HepG2 (cell line): ENCODE results near the gene FYTTD1. TPM values are rescaled to one million over a fixed set of nuclear protein-coding genes. Genes with fewer than 3 reads are reported as not detected.

Experiments used
- ATAC-seq: fragments of 200-7000 bp; cut with Tn5 transposase; 3 replicates; pipeline ENCODE4 v1.9.1; 2020; ENCODE audit warnings: mild to moderate bottlenecking, moderate library complexity
- BruUV-seq: library from RNA; stranded (reverse); fragments of 400-500 nt; replicated peaks from 2 replicates; lab custom pipeline; 2021; lab: Mats Ljungman, UMichigan
- CTCF ChIA-PET: fragments of 300-600 bp; formaldehyde crosslinking; extraction: SDS; loops from one replicate; lab custom pipeline; 2021; ENCODE audit warnings: low total read pairs, inconsistent platforms, low intra/inter-chr PET ratio; lab: Yijun Ruan, JAX
- POLR2A ChIA-PET: fragments of 350-600 bp; sonication (Branson Sonifier 250); formaldehyde crosslinking; loops from one replicate; lab custom pipeline; 2020; ENCODE audit warnings: antibody characterized with exemption, inconsistent platforms; lab: Yijun Ruan, JAX
- DNase-seq: peaks from one replicate; pipeline ENCODE4 v3.0.0-alpha.2; 2015; ENCODE audit warnings: low spot score
- FAIRE-seq: peaks from 3 replicates; lab custom pipeline; 2011; peaks lifted over from hg19 to GRCh38; lab: Jason Lieb, UNC
- H2AFZ ChIP-seq: one replicate; pipeline ENCODE4 v1.6.1; 2011; ENCODE audit warnings: low read length, inconsistent platforms
- H3K27ac ChIP-seq: fragments of 300-600 bp; 3 replicates; pipeline ENCODE4 v1.8.0; 2011; ENCODE audit warnings: mixed run types, mild to moderate bottlenecking, mixed read lengths, low read length, inconsistent platforms; ENCODE audit not compliant: insufficient read depth; ENCODE audit errors: extremely low read length
- H3K27me3 ChIP-seq, 2 experiments: fragments of 200-600 bp in 1 of 2; 2 replicates in 1 of 2; 3 replicates in 1 of 2; pipeline versions ENCODE4 v1.6.0 to v1.8.0; 2011; ENCODE audit warnings: low read length in 2 of 2, mild to moderate bottlenecking in 2 of 2, moderate library complexity in 2 of 2, inconsistent platforms in 1 of 2; ENCODE audit not compliant: insufficient read depth in 2 of 2, control insufficient read depth in 1 of 2
- H3K36me3 ChIP-seq, 2 experiments: fragments of 200-600 bp in 1 of 2; replicated peaks in 1 of 2; 2 replicates in 1 of 2; 3 replicates in 1 of 2; pipeline versions ENCODE4 v1.5.1 to v1.8.0; 2011; ENCODE audit warnings: low read length in 2 of 2, inconsistent platforms in 1 of 2; ENCODE audit not compliant: insufficient read depth in 2 of 2, control insufficient read depth in 1 of 2
- H3K4me1 ChIP-seq: 2 replicates; pipeline ENCODE4 v1.5.1; 2012; ENCODE audit warnings: low read length, inconsistent platforms; ENCODE audit not compliant: insufficient read depth
- H3K4me2 ChIP-seq: 2 replicates; pipeline ENCODE4 v1.6.0; 2011; ENCODE audit warnings: low read depth, low read length, inconsistent platforms
- H3K4me3 ChIP-seq, 3 experiments: fragments of 200-600 bp in 1 of 3; sonication (generic), shearing (Covaris generic) in 1 of 3; replicated peaks in 1 of 3; 2 replicates each; pipeline ENCODE4 v1.5.1; 2011 to 2016; ENCODE audit warnings: low read length in 3 of 3, inconsistent platforms in 2 of 3, low read depth in 2 of 3, mild to moderate bottlenecking in 2 of 3, control low read depth in 1 of 3, mixed read lengths in 1 of 3; ENCODE audit not compliant: insufficient read depth in 1 of 3
- H3K79me2 ChIP-seq: one replicate; pipeline ENCODE4 v1.6.1; 2011; ENCODE audit warnings: low read length, inconsistent platforms; ENCODE audit not compliant: insufficient read depth
- H3K9ac ChIP-seq: 2 replicates; pipeline ENCODE4 v1.6.0; 2011; ENCODE audit warnings: mild to moderate bottlenecking, low read depth, low read length, inconsistent platforms; ENCODE audit not compliant: insufficient read depth
- H3K9me3 ChIP-seq: 2 replicates; pipeline ENCODE4 v1.5.1; 2012; ENCODE audit warnings: mild to moderate bottlenecking, low read length
- H4K20me1 ChIP-seq: 2 replicates; pipeline ENCODE4 v1.6.0; 2011; ENCODE audit warnings: inconsistent platforms, mild to moderate bottlenecking, low read length, moderate library complexity; ENCODE audit not compliant: insufficient read depth
- ARNTL ChIP-seq: sonication (generic); formaldehyde crosslinking; IDR thresholded peaks from 2 replicates; pipeline ENCODE4 v1.4.0; 2020; ENCODE audit warnings: mild to moderate bottlenecking, missing genetic modification reagents
- DNMT1 ChIP-seq: sonication (generic); formaldehyde crosslinking; IDR thresholded peaks from 2 replicates; pipeline ENCODE4 v1.5.1; 2020; ENCODE audit warnings: mild to moderate bottlenecking, missing genetic modification reagents
- DNMT3B ChIP-seq: conservative IDR thresholded peaks from 2 replicates; pipeline ENCODE4 v1.6.1; 2016; ENCODE audit warnings: missing biosample characterization, control low read depth
- GABPB1 ChIP-seq: IDR thresholded peaks from 2 replicates; pipeline ENCODE4 v1.6.1; 2016; ENCODE audit warnings: mild to moderate bottlenecking, missing genetic modification reagents, moderate library complexity, missing compliant biosample characterization
- IRX3 ChIP-seq: sonication (generic); formaldehyde crosslinking; IDR thresholded peaks from 2 replicates; pipeline ENCODE4 v1.8.1; 2023; ENCODE audit warnings: mild to moderate bottlenecking, low read depth, missing genetic modification reagents, borderline replicate concordance
- JUNB ChIP-seq: sonication (generic); formaldehyde crosslinking; IDR thresholded peaks from 2 replicates; pipeline ENCODE4 v1.8.0; 2022; ENCODE audit warnings: missing genetic modification reagents, mild to moderate bottlenecking, borderline replicate concordance
- NFE2L2 ChIP-seq: fragments of 150-350 bp; IDR thresholded peaks from 2 replicates; pipeline ENCODE4 v1.6.1; 2014; ENCODE audit warnings: low read length
- PTBP1 ChIP-seq: fragments of 200-400 bp; formaldehyde crosslinking; IDR thresholded peaks from 2 replicates; pipeline ENCODE4 v1.6.1; 2018; ENCODE audit warnings: low read length, low read depth; ENCODE audit not compliant: poor library complexity, severe bottlenecking
- U2AF2 ChIP-seq: fragments of 200-400 bp; formaldehyde crosslinking; IDR thresholded peaks from 2 replicates; pipeline ENCODE4 v1.6.1; 2017; ENCODE audit warnings: low read depth, mild to moderate bottlenecking, low read length
- ZFP62 ChIP-seq: sonication (generic); formaldehyde crosslinking; IDR thresholded peaks from 2 replicates; pipeline ENCODE4 v1.4.0; 2020; ENCODE audit warnings: missing genetic modification reagents
- ZNF256 ChIP-seq: sonication (generic); formaldehyde crosslinking; conservative IDR thresholded peaks from 2 replicates; pipeline ENCODE4 v1.4.0; 2020; ENCODE audit warnings: missing genetic modification reagents
- WGBS: methylation state at CpG from one replicate; pipeline ENCODE4 v1.1.6; 2017; ENCODE audit warnings: low lambda C conversion rate; 5-methylcytosine and 5-hydroxymethylcytosine counted together
- in situ Hi-C: cut with HindIII; loops from 2 replicates; pipeline ENCODE4 v1.10.0; 2017; ENCODE audit warnings: low pct_unique_long_range_greater_than_20kb; ENCODE audit not compliant: extremely low pct_ligation_motif_present
- intact Hi-C: fragments of 100-400 bp; cut with micrococcal nuclease; formaldehyde crosslinking; loops from one replicate; pipeline ENCODE4 v1.10.0; 2022; ENCODE audit not compliant: unreplicated experiment
- polyA plus RNA-seq, 8 experiments: library from polyadenylated mRNA; depleted of rRNA in 3 of 8; stranded (reverse) in 7 of 8; unstranded in 1 of 8; fragments of >200 nt; fragmentation: Illumina TruSeq in 4 of 8; extraction: Trizol in 4 of 8; gene quantifications; 2 replicates each; pipeline versions ENCODE4 v1.2.1 to v1.2.3, GENCODE V29; 2011 to 2016; ENCODE audit warnings: low read depth in 4 of 8, missing spikeins in 1 of 8, mixed read lengths in 1 of 8; ENCODE audit not compliant: insufficient read depth in 1 of 8
- total RNA-seq, 5 experiments: library from RNA; depleted of rRNA; stranded (reverse); fragments of >200 nt; fragmentation: Illumina TruSeq; extraction: Trizol; gene quantifications; 2 replicates each; pipeline ENCODE4 v1.2.3, GENCODE V29; 2016; ENCODE audit warnings: low read depth in 1 of 5
- TF ChIP-seq, protein P1 (sequence below): sonication (generic); formaldehyde crosslinking; IDR thresholded peaks from 2 replicates; pipeline ENCODE4 v1.4.0; 2020; ENCODE audit warnings: mild to moderate bottlenecking, missing genetic modification reagents

FYTTD1 gene
- total and polyA plus RNA-seq, 2 of the 13 experiments (the other 11 are each of a cell fraction or from before 2014, with no cell fraction given) = 6.5 to 28.8 TPM

DNA sequence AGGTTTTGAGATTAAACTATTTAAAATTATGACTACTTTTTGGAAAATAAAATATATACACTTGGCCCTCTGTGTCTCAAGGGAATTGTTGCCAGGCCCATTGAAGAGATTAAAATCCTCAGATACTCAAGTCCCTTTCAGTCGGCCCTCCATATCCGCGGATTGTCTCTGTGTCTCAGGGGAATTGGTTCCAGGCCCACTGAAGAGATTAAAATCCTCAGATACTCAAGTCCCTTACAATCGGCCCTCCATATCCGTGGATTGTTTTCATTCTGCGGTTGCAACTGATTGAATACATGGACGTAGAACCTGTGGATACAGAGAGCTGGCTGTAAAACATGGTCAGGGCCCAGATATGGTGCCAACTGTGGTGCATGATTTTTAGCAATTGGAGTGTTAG lies 25.6 kb downstream of the FYTTD1 start:
- no peak overlapping the region for H3K27ac ChIP-seq
- FAIRE-seq = no peak
- no peak for TF ChIP-seq PTBP1
- no peak for TF ChIP-seq ZNF256 (CRISPR knock-in tag)
- TF ChIP-seq ZFP62 (CRISPR knock-in tag) = no peak
- TF ChIP-seq U2AF2 = no peak
- TF ChIP-seq DNMT3B (CRISPR knock-in tag) = no peak
- no peak for TF ChIP-seq JUNB
- no peak for TF ChIP-seq IRX3 (CRISPR knock-in tag)
- TF ChIP-seq, protein P1, sequence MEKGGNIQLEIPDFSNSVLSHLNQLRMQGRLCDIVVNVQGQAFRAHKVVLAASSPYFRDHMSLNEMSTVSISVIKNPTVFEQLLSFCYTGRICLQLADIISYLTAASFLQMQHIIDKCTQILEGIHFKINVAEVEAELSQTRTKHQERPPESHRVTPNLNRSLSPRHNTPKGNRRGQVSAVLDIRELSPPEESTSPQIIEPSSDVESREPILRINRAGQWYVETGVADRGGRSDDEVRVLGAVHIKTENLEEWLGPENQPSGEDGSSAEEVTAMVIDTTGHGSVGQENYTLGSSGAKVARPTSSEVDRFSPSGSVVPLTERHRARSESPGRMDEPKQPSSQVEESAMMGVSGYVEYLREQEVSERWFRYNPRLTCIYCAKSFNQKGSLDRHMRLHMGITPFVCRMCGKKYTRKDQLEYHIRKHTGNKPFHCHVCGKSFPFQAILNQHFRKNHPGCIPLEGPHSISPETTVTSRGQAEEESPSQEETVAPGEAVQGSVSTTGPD (CRISPR knock-in tag) = no peak
- no peak for TF ChIP-seq ARNTL
- TF ChIP-seq NFE2L2 = no peak
- no peak for TF ChIP-seq DNMT1
- no peak for TF ChIP-seq GABPB1 (CRISPR knock-in tag)
- TF ChIP-seq, all 625 proteins: peak for 0
- H3K4me2 ChIP-seq = no peak overlapping the region
- in situ Hi-C loops = no loop called here
- no peaks in the 10 kb centered on the region for H3K79me2 ChIP-seq
- intact Hi-C loops = no loop called here
- WGBS = 95% methylated on average over 7 of the region's 7 CpGs
- H2AFZ ChIP-seq = no peak overlapping the region
- peaks cover 4% of the 10 kb centered on the region; the same call in 1 of the 2 replicates for H3K9me3 ChIP-seq
- no peaks in the 10 kb centered on the region for H3K27me3 ChIP-seq
- no peak overlapping the region for H3K4me3 ChIP-seq
- CTCF ChIA-PET = no interaction called here
- DNase-seq = no peak
- peaks cover 16 to 55% of the 10 kb centered on the region in 2 experiments for H3K36me3 ChIP-seq
- H3K9ac ChIP-seq = no peak overlapping the region
- ATAC-seq = no peak
- POLR2A ChIA-PET = no interaction called here
- no peaks in the 10 kb centered on the region for H3K4me1 ChIP-seq
- H4K20me1 ChIP-seq = no peaks in the 10 kb centered on the region
- BruUV-seq = no TSS peak
